AG09309 (cell line): ENCODE data around the gene TRNP1.

Experiments
- DNase-seq: peaks from one replicate; pipeline ENCODE4 v3.0.0-alpha.2; 2010; ENCODE audit warnings: low read depth
- H3K4me3 ChIP-seq: 2 replicates; pipeline ENCODE4 v1.5.1; 2011; ENCODE audit warnings: mild to moderate bottlenecking, low read depth, low read length, moderate library complexity; ENCODE audit not compliant: control insufficient read depth
- CTCF ChIP-seq: IDR thresholded peaks from 2 replicates; pipeline ENCODE4 v1.5.1; 2011; ENCODE audit warnings: mild to moderate bottlenecking, low read depth, low read length, inconsistent platforms; ENCODE audit not compliant: insufficient read depth, control insufficient read depth; ENCODE audit errors: missing control alignments

TRNP1 gene

GRCh38 chr1:27025718-27026117 lies 32.2 kb downstream of the TRNP1 start:
- TF ChIP-seq CTCF = no peak
- H3K4me3 ChIP-seq = no peak overlapping the region
- no peak for DNase-seq

- no peak for TF ChIP-seq CTCF
- no peak overlapping the region for H3K4me3 ChIP-seq
- peak; percentile 64 for DNase-seq
These were observed 33.4 kb downstream of the TRNP1 start for GRCh38 chr1:27026621-27027574.

GRCh38 chr1:27027575-27028250 lies 34.2 kb downstream of the TRNP1 start:
- DNase-seq = no peak
- H3K4me3 ChIP-seq = no peak overlapping the region
- TF ChIP-seq CTCF = no peak

- TF ChIP-seq CTCF = no peak
These were observed 36.0 kb downstream of the TRNP1 start for GRCh38 chr1:27029517-27029916.

GRCh38 chr1:27031235-27032118 lies 38.0 kb downstream of the TRNP1 start:
- DNase-seq = no peak
- H3K4me3 ChIP-seq = peak overlapping the region; percentile 32
- TF ChIP-seq CTCF = no peak

More at GRCh38 chr1:27029517-27029916, 36.0 kb downstream of the TRNP1 start:
- H3K4me3 ChIP-seq = no peak overlapping the region
- no peak for DNase-seq

- H3K4me3 ChIP-seq = peak overlapping the region; percentile 32
- DNase-seq = no peak
- TF ChIP-seq CTCF = no peak
These were observed 38.6 kb downstream of the TRNP1 start for GRCh38 chr1:27032119-27032461.
